Upper lobe of right lung (tissue), 1 donor: Measurements from ENCODE around the gene SRPK3. TPM values are rescaled to one million over a fixed set of nuclear protein-coding genes. Genes with fewer than 3 reads are reported as not detected.

Experiments used
- ATAC-seq: fragments of 200-7000 bp; cut with Tn5 transposase; one replicate; pipeline ENCODE4 v1.9.1; 2020; ENCODE audit warnings: mild to moderate bottlenecking, moderate library complexity
- DNase-seq: peaks from one replicate; pipeline ENCODE4 v3.0.0-alpha.2; 2020
- H3K27ac ChIP-seq: fragments of 200-600 bp; one replicate; pipeline ENCODE4 v1.8.0; 2022
- H3K27me3 ChIP-seq: fragments of 200-600 bp; one replicate; pipeline ENCODE4 v1.8.0; 2022; ENCODE audit warnings: mild to moderate bottlenecking
- H3K36me3 ChIP-seq: fragments of 200-600 bp; one replicate; pipeline ENCODE4 v1.8.0; 2022
- H3K4me1 ChIP-seq: fragments of 200-600 bp; one replicate; pipeline ENCODE4 v1.8.0; 2022
- H3K4me3 ChIP-seq: fragments of 200-600 bp; one replicate; pipeline ENCODE4 v1.8.0; 2022; ENCODE audit warnings: mild to moderate bottlenecking
- H3K9me3 ChIP-seq: fragments of 200-600 bp; one replicate; pipeline ENCODE4 v1.8.0; 2022
- CTCF ChIP-seq: fragments of 200-600 bp; IDR thresholded peaks from one replicate; pipeline ENCODE4 v1.8.0; 2022; ENCODE audit warnings: antibody characterized with exemption
- intact Hi-C: fragments of 100-400 bp; cut with DNase I; formaldehyde crosslinking; loops from one replicate; pipeline ENCODE4 v1.11.0; 2022
- total RNA-seq: library from RNA; stranded (reverse); fragmentation: NEBNext Ultra II Directional; extraction: Animal tissue kit (Norgen Biotek cat#: 25700); gene quantifications from one replicate; pipeline ENCODE4 v1.2.1, GENCODE V29; 2021
- donor health status: DM: no; HTN: yes; CAD: no; lungs with severe emphysema.

The SRPK3 gene
- total RNA-seq, 1 donor from 2014 or later = not detected

- intact Hi-C loops = no loop called here
- Histone ChIP-seq H3K4me1 (no peaks in the 10 kb centered on the region), H3K9me3 (no peaks in the 10 kb centered on the region), H3K4me3 (no peak overlapping the region), H3K36me3 (peaks cover 8% of the 10 kb centered on the region), H3K27me3 (no peaks in the 10 kb centered on the region), H3K27ac (no peak overlapping the region)
- DNase-seq (no peak), ATAC-seq (no peak)
- no peak for TF ChIP-seq CTCF
These were observed 2.0 kb downstream of the SRPK3 start for GRCh38 chrX:153782871-153783270.

GRCh38 chrX:153783378-153784013 is 2.7 kb downstream of the SRPK3 start:
- ATAC-seq (no peak), DNase-seq (no peak)
- Histone ChIP-seq H3K27ac (no peak overlapping the region), H3K9me3 (no peaks in the 10 kb centered on the region), H3K4me3 (no peak overlapping the region), H3K36me3 (peaks cover 8% of the 10 kb centered on the region), H3K4me1 (no peaks in the 10 kb centered on the region), H3K27me3 (no peaks in the 10 kb centered on the region)
- no peak for TF ChIP-seq CTCF
- intact Hi-C loops = no loop called here

GRCh38 chrX:153784325-153784967 is 3.6 kb downstream of the SRPK3 start:
- Histone ChIP-seq H3K9me3 (no peaks in the 10 kb centered on the region), H3K27ac (no peak overlapping the region), H3K4me1 (no peaks in the 10 kb centered on the region), H3K4me3 (no peak overlapping the region), H3K36me3 (peaks cover 8% of the 10 kb centered on the region), H3K27me3 (no peaks in the 10 kb centered on the region)
- ATAC-seq (no peak), DNase-seq (no peak)
- TF ChIP-seq CTCF = no peak
- intact Hi-C loops = no loop called here

GRCh38 chrX:153786669-153787068 is 5.8 kb downstream of the SRPK3 start:
- intact Hi-C loops = no loop called here
- Histone ChIP-seq H3K36me3 (peaks cover 8% of the 10 kb centered on the region), H3K9me3 (no peaks in the 10 kb centered on the region), H3K27ac (no peak overlapping the region), H3K27me3 (no peaks in the 10 kb centered on the region), H3K4me3 (no peak overlapping the region), H3K4me1 (no peaks in the 10 kb centered on the region)
- DNase-seq (no peak), ATAC-seq (no peak)
- TF ChIP-seq CTCF = no peak

- Histone ChIP-seq H3K4me1 (peaks cover 7% of the 10 kb centered on the region), H3K36me3 (peaks cover 8% of the 10 kb centered on the region), H3K27ac (no peak overlapping the region), H3K4me3 (no peak overlapping the region), H3K9me3 (no peaks in the 10 kb centered on the region), H3K27me3 (no peaks in the 10 kb centered on the region)
- no peak for TF ChIP-seq CTCF
- intact Hi-C loops = no loop called here
- ATAC-seq (no peak), DNase-seq (no peak)
These were observed 8.8 kb downstream of the SRPK3 start for GRCh38 chrX:153789654-153790053.
